K562 (cell line): Measurements from ENCODE around the gene ETDB. TPM values are rescaled to one million over a fixed set of nuclear protein-coding genes. Genes with fewer than 3 reads are reported as not detected.

Experiments
- CEBPG ChIP-seq, 3 experiments: fragments of 200-800 bp in 1 of 3; sonication (Bioruptor generic) in 1 of 3; sonication (generic) in 1 of 3; formaldehyde crosslinking in 1 of 3; IDR thresholded peaks in 2 of 3; conservative IDR thresholded peaks in 1 of 3; 2 replicates each; pipeline versions ENCODE4 v1.6.1 to v1.8.0; 2016 to 2022; ENCODE audit warnings: missing compliant biosample characterization in 2 of 3, missing genetic modification characterization in 2 of 3, mild to moderate bottlenecking in 1 of 3, missing genetic modification reagents in 1 of 3
- CTCF ChIP-seq, 3 experiments: IDR thresholded peaks in 2 of 3; conservative IDR thresholded peaks in 1 of 3; 2 replicates each; pipeline ENCODE4 v1.5.1; 2011 to 2012; ENCODE audit warnings: low read length in 3 of 3, mild to moderate bottlenecking in 3 of 3, control low read depth in 2 of 3, improper control_type of control experiment in 1 of 3, inconsistent platforms in 1 of 3, low read depth in 1 of 3, mixed read lengths in 1 of 3, moderate library complexity in 1 of 3; ENCODE audit not compliant: insufficient read depth in 2 of 3
- ELF1 ChIP-seq: fragments of 200-800 bp; sonication (Bioruptor generic); IDR thresholded peaks from 2 replicates; pipeline ENCODE4 v1.6.1; 2016; ENCODE audit warnings: missing genetic modification characterization, missing compliant biosample characterization
- RAD21 ChIP-seq, 2 experiments: fragments of 250-450 bp in 1 of 2; fragments of 450-650 bp in 1 of 2; sonication (Bioruptor Pico) in 1 of 2; formaldehyde crosslinking in 1 of 2; IDR thresholded peaks in 1 of 2; conservative IDR thresholded peaks in 1 of 2; 2 replicates each; pipeline versions ENCODE4 v1.4.0 to v1.8.0; 2020 to 2022; ENCODE audit warnings: mild to moderate bottlenecking in 2 of 2, moderate library complexity in 1 of 2
- RBFOX2 ChIP-seq: fragments of 200-400 bp; formaldehyde crosslinking; IDR thresholded peaks from 2 replicates; pipeline ENCODE4 v1.6.1; 2017; ENCODE audit warnings: low read depth, mild to moderate bottlenecking, low read length, moderate library complexity
- RFX1 ChIP-seq: fragments of 450-650 bp; IDR thresholded peaks from 2 replicates; pipeline ENCODE4 v1.6.1; 2016; ENCODE audit warnings: mild to moderate bottlenecking, moderate library complexity
- ZNF707 ChIP-seq: fragments of 250-450 bp; sonication (Bioruptor Pico); conservative IDR thresholded peaks from 2 replicates; pipeline ENCODE4 v1.8.0; 2022; ENCODE audit warnings: inconsistent platforms, mild to moderate bottlenecking, moderate library complexity
- polyA plus RNA-seq, 8 experiments: library from polyadenylated mRNA; depleted of rRNA in 4 of 8; stranded (reverse) in 5 of 8; unstranded in 3 of 8; fragments of >200 nt; fragmentation: Nextera tagmentation in 2 of 8; fragmentation: Illumina TruSeq in 1 of 8; extraction: Ambion mirVana in 2 of 8; extraction: Trizol in 1 of 8; gene quantifications; 2 replicates each; pipeline versions ENCODE4 v1.2.1 to v1.2.3, GENCODE V29; 2011 to 2014; ENCODE audit warnings: inconsistent platforms in 1 of 8, missing spikeins in 1 of 8
- total RNA-seq, 7 experiments: library from RNA; depleted of rRNA in 6 of 7; stranded (reverse); fragments of >200 nt in 6 of 7; fragmentation: Illumina TruSeq in 2 of 7; extraction: Trizol in 2 of 7; gene quantifications; 2 replicates each; pipeline versions ENCODE4 v1.2.1 to v1.2.3, GENCODE V29; 2011 to 2021; ENCODE audit warnings: low replicate concordance in 1 of 7

ETDB gene
- total and polyA plus RNA-seq, 9 of the 15 experiments (the other 6 are each of a cell fraction or from before 2014, with no cell fraction given): not detected

GRCh38 chrX:135086197-135086854 lies 34.0 kb downstream of the ETDB start (continued):
- TF ChIP-seq CEBPG (CRISPR knock-in tag; IDR thresholded peaks at IDR 0.05) (0 out of 2 replicates have a peak, but pooled peaks have one; percentile 36), CEBPG (tag; conservative IDR thresholded peaks at IDR 0.05 in 1 of 2, IDR thresholded peaks at IDR 0.05 in 1 of 2) (no peak), ELF1 (peak; percentile 83), ZNF707 (CRISPR knock-in tag) (no peak), RBFOX2 (no peak), RAD21 (CRISPR knock-in tag; conservative IDR thresholded peaks at IDR 0.05 in 1 of 2, IDR thresholded peaks at IDR 0.05 in 1 of 2) (peak; percentile 38 to 62), CTCF (IDR thresholded peaks at IDR 0.05 in 2 of 3, conservative IDR thresholded peaks at IDR 0.05 in 1 of 3; ENCODE audit: insufficient read depth in 2 of 3, low read depth in 1 of 3, low read length in 3 of 3) (peak; percentile 67 to 80 (median 74)), RFX1 (peak; percentile 43)
